NCI-H345 (cell line): ENCODE data around the gene DAZAP1.
"Not testable (repeated sequence)": the region's sequence is repeated elsewhere in the genome, so short reads cannot be mapped to it uniquely, and the experiment has no call there.

Experiments
- DNase-seq: peaks from one replicate; lab custom pipeline; 2025; lab: John Stamatoyannopoulos, UW

DAZAP1 gene

GRCh38 chr19:1411255-1412191 is 4.1 kb downstream of the DAZAP1 start:
- DNase-seq, result no peak

- DNase-seq, result no peak
Measured at GRCh38 chr19:1412323-1412923, 5.0 kb downstream of the DAZAP1 start.

DNA sequence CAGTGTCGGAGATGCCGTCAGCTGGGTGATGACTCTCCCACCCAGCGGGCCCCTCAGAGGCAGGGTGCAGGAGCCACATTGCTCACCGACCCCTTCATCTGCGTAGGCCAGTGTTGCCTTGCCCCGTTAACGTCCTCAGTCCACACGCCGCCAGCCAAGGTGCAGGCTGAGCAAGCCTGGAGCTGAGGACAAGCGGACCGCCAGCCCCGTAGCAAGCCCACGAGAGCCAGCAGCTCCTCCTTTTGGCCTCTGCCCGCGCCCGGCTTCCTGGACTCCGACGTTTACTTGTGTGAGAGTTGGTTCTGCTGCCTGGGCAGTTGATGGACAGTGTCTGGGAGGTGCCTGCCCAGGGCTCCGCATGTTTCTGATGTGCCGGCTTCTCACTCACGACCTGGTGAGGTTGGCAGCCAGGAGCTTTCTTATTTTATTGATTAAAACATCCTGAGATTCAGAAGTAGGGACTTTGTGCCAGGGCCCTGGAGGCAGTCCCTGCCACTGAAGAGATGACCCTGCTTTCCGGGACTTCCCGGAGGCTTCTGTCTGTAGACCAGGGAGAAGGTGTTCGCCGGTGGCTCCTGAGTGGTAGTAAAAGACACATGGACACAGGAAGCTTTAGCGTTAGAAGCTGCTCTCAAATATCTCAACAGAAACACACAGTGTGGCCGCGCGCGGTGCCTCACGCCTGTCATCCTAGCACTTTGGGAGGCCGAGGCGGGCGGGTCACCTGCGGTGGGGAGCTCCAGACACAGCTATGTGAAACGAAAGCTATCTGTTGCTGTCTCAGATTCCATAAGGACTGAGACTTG is 5.8 kb downstream of the DAZAP1 start:
- DNase-seq, result no peak

- DNase-seq, result no peak
Measured at GRCh38 chr19:1416014-1416841, 8.8 kb downstream of the DAZAP1 start.

DNA sequence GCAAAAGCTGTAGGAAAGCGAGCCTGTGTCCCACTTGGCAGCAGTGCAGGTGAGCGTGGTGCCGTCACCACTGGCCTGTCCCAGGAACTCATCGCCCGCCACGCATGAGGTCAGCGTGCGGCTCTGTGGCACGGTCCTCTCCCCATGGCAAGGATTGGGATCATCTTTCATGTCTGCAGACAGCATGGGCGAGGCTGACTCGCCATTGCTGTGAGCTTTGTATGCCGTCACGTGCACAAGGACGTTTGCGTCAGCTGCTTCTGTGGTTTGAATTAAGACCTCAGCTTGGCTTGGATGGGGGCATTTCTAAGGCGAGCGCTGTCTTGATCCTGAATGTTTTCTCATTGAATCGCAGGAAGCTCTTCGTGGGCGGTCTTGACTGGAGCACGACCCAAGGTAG is 9.8 kb downstream of the DAZAP1 start:
- no peak for DNase-seq

DNA sequence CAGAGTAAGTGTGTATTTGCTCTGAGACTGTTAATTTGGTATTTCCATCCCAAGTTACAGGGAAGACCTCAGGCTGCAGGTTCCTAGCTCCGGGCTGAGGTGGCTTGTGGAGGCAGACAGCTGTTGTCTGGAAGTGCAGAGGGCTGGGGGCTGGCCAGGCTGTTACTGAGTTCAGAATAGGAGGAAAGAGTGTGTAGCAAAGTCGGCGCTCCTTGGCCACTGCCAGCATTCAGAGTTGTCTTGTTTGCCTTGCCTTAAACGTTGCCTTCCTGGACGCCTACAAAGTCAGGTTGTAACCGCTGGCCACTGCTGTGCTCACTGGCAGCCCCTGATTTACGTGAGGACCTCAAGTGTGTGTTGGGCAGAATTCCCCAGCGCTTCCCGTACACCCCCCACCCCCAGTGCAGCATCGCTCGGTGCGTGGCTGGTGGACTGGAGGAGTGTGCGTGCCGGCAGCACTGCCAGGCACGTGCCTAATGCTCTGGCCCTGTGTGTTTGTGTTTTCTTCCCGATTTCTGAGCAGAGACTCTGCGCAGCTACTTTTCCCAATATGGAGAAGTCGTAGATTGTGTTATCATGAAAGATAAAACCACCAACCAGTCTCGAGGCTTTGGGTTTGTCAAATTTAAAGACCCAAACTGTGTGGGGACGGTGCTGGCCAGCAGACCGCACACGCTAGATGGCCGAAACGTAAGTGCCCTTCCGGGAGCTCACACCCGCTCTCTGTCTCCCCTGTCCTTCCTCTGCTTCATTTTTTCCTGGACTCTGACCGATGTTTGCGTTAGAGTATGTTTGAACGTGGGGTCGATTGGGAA is 10.5 kb downstream of the DAZAP1 start:
- no peak for DNase-seq

- DNase-seq, result no peak
Measured at GRCh38 chr19:1418496-1418775, 11.1 kb downstream of the DAZAP1 start.

- DNase-seq, result no peak
Measured at GRCh38 chr19:1418951-1419738, 11.8 kb downstream of the DAZAP1 start.

DNA sequence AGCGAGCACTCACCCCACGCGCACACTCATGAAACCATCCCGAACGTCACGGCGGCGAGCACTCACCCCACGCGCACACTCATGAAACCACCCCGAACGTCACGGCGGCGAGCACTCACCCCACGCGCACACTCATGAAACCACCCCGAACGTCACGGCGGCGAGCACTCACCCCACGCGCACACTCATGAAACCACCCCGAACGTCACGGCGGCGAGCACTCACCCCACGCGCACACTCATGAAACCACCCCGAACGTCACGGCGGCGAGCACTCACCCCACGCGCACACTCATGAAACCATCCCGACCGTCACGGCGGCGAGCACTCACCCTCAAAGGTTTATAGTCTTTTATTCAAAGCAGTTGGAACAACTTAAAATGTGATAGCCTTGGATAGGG is 12.7 kb downstream of the DAZAP1 start:
- not testable (repeated sequence) for DNase-seq

DNA sequence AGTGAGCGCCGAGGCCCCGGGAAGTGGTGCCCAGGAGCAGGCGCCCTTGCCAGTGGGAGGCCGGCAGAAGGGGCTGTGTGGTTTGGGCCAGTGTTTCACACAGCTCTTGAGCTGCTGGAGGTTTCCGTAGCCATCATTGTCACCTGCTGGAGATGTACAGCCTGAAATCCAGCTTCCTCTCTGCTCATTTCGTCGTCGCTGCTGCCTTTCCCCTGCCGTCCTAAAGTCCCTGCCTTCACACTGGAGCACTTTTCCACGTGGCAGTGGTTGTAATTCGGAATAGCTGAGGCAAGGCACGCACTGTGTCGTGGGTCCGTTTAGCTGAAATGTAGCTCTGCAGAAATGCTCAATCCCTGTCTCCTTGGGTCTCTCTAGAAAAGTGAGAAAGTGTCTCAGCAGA is 13.2 kb downstream of the DAZAP1 start:
- DNase-seq, result no peak

GRCh38 chr19:1421218-1421957 is 14.0 kb downstream of the DAZAP1 start:
- no peak for DNase-seq

DNA sequence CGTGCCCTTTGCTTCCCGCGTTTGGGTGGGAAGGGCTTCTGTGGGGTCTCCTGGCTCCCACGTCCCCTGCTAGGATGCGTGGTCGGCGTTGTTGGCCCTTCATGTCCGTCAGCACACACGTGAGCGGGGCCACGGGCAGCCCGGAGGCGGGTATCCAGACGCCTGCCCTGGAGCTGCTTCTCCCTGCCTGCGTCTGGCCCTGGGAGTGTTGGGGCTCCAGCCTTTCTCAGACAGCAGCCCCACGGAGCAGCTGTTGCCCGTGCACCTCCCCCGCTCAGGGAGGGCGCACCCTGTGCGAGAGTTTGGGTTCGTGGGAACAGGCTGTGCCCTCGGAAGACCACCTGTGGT is 14.5 kb downstream of the DAZAP1 start:
- no peak for DNase-seq

DNA sequence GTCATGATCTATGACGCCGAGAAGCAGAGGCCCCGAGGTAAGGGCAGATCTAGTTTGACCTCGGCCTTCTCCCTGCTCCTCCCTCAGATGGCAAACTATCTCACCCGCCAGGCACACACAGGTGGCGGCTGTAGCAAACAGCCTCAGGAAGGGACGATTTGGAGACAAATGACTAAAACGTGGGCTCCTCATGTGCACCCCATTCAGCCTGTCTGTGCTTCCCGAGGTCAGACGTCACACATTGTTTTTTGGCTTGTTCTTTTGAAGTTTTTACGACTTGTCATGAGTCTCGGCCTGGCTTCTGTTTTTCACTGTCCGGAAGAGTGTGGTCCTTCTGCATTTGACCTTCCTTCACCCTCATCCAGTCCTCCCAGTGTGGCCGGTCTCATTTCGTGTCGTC is 15.0 kb downstream of the DAZAP1 start:
- no peak for DNase-seq

DNA sequence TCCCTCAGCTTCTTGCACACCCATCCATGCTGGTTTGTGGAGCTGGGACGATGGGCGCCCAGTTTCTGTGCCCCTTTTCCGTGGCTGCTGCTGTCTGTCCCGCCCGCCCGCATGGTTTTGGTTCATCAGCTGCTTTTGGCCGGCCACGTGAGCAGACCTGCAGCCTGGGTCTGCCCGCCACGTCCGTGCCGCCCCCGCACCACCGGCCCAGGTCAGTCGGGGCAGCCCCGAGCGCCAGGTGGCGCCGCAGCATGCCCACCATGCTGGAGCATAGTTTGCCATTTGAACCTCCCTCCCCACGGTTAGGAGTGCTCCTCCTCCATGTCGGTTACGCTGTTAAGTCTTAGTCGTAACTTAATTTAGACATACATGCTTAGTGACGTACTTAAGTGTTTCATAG is 15.6 kb downstream of the DAZAP1 start:
- DNase-seq, result no peak

- DNase-seq, result no peak
Measured at GRCh38 chr19:1423436-1424191, 16.2 kb downstream of the DAZAP1 start.

GRCh38 chr19:1424192-1424955 is 17.0 kb downstream of the DAZAP1 start:
- DNase-seq, result no peak

DNA sequence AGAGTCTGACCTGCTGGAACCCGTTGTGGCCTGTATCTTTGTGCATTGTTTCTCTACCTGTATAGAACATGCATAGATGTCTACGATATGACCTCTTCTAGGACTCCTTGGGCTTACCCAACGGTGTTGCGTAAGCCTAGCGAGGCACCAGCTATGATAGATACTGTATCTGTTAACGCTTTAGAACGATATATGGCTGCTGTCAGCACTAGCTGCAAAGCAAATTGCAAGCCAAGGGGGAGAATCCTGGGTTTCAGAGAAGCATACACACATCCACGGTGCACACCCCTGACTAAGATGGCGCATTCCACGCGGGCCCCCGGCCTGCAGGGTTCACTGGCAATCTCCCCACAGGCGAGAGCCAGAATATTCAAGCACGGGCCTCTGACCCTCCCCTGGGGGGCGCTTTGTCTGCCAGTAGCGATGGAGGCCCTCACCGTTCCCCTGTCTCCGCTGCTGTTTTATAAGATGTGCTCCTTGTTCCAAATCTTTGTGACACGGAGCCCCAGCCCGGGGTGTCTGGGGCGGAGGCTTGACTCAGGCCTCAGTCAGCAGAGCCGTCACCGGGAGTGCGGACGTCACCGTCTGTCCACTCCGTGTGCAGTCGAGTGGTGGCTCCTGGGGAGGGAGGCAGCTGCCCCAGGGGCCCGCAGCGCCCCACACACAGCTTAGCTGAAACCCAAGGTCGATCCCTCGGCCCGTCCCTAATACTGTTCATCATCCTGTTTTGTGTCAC is 17.9 kb downstream of the DAZAP1 start:
- no peak for DNase-seq

DNA sequence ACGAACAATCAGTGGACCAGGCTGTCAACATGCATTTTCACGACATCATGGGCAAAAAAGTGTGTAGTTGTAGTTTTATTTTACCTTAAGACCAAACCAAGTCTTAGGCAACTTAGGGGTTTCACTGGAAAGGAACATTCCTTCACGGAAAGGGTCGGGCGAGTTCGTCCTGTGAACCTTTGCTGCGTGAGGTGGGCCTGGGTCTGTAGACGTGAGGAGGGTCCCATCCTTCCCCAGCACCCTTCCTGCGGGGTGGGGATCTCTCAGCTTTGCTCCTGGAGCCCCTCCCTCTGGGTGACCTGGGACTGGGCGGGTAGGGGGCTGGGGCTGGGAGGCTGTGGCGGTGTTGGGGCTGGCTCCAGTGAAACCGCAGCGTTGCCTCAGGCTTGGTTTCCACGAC is 18.5 kb downstream of the DAZAP1 start:
- no peak for DNase-seq
